Glutamatergic neuron (in vitro differentiated cells): ENCODE measurements around the gene MXRA8. TPM values are rescaled to one million over a fixed set of nuclear protein-coding genes. Genes with fewer than 3 reads are reported as not detected.
A peak's percentile ranks its signal among the peaks of the same experiment; 100 is the strongest.

Source experiments
- DNase-seq: peaks from one replicate; pipeline ENCODE4 v3.0.0; 2022
- H3K27ac Mint-ChIP-seq: one replicate; pipeline ENCODE4 v1.8.0; 2020; ENCODE audit warnings: mild to moderate bottlenecking, mixed read lengths, inconsistent platforms; ENCODE audit not compliant: unreplicated experiment
- H3K27me3 Mint-ChIP-seq: one replicate; pipeline ENCODE4 v1.8.0; 2020; ENCODE audit warnings: mild to moderate bottlenecking, moderate library complexity, mixed read lengths, inconsistent platforms; ENCODE audit not compliant: unreplicated experiment
- H3K36me3 Mint-ChIP-seq: one replicate; pipeline ENCODE4 v1.8.0; 2020; ENCODE audit warnings: mild to moderate bottlenecking, mixed read lengths, inconsistent platforms; ENCODE audit not compliant: unreplicated experiment
- H3K4me1 Mint-ChIP-seq: one replicate; pipeline ENCODE4 v1.8.0; 2020; ENCODE audit warnings: mild to moderate bottlenecking, low read depth, mixed read lengths, inconsistent platforms; ENCODE audit not compliant: unreplicated experiment
- H3K4me3 Mint-ChIP-seq: one replicate; pipeline ENCODE4 v1.8.0; 2020; ENCODE audit warnings: mild to moderate bottlenecking, mixed read lengths, inconsistent platforms; ENCODE audit not compliant: unreplicated experiment
- H3K9me3 Mint-ChIP-seq: one replicate; pipeline ENCODE4 v1.8.0; 2020; ENCODE audit warnings: mild to moderate bottlenecking, moderate library complexity, mixed read lengths, inconsistent platforms; ENCODE audit not compliant: unreplicated experiment
- CTCF ChIP-seq: fragments of 200-600 bp; sonication (generic); IDR thresholded peaks from one replicate; pipeline ENCODE4 v1.5.0; 2021; ENCODE audit not compliant: partially characterized antibody, unreplicated experiment
- total RNA-seq: library from RNA; stranded (reverse); fragmentation: NEBNext Ultra II Directional; extraction: Animal tissue kit (Norgen Biotek cat#: 25700); gene quantifications from one replicate; pipeline ENCODE4 v1.2.1, GENCODE V29; 2021; ENCODE audit not compliant: unreplicated experiment

The MXRA8 gene
- total RNA-seq, 1 donor from 2014 or later = 7.7 TPM

DNA sequence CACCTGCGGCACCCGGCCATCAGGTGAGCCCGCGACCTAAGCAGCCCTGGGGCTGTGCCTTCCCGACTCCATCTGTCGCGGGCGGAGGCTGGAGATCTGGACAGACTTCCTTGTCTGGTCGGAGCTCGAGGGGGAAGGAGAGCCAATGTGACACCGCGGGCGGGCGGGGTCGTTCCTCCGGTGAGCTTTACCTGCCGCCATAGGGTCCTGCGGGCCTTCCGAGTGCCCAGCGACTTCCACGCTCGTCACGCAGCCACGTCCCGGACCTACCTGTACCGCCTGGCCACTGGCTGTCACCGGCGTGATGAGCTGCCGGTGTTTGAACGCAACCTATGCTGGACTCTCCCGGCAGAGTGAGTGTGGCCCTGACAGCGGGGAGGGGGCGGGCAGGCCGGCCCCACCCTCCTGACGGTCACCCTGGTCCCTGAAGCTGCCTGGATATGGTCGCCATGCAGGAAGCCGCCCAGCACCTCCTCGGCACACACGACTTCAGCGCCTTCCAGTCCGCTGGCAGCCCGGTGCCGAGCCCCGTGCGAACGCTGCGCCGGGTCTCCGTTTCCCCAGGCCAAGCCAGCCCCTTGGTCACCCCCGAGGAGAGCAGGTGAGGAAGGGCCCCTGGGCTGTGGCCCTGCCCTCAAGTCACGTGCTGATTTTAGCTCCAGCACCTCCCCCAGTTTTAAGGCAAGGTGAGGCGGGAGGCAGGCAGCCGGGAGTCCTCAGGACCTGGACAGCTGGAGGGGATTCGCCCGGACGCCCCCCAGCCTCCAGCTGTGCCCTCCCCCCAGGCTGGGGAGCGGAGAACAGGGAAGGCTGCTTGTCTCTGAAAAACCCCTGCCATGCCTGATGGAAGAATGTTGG lies 48.9 kb downstream of the MXRA8 start:
- H3K27me3 Mint-ChIP-seq = peaks cover 22% of the 10 kb centered on the region
- no peak for DNase-seq
- no peak overlapping the region for H3K27ac Mint-ChIP-seq
- peaks cover 17% of the 10 kb centered on the region for H3K9me3 Mint-ChIP-seq
- H3K4me1 Mint-ChIP-seq = no peaks in the 10 kb centered on the region
- TF ChIP-seq CTCF = no peak
- no peaks in the 10 kb centered on the region for H3K36me3 Mint-ChIP-seq
- H3K4me3 Mint-ChIP-seq = peak overlapping the region; percentile 81

DNA sequence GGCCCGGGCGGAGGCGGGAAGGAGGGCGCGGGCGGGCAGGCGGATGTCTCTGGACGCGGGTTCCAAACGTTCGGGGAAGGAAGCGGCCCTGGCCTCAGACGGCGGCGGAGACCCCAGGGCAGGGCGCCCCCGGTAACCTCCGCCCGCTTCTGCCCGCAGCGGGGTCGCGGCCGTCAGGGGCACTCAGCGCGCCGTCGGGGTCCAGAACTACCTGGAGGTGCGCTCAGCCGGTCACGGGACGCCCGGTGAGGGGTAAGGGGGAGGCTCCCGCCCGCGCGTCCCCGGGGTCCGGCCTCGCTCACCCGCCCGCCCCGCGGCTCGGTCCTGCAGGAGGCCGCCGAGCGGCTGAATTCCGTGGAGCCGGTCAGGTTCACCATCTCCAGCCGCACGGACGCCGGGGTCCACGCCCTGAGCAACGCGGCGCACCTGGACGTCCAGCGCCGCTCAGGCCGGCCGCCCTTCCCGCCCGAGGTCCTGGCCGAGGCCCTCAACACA lies 49.6 kb downstream of the MXRA8 start:
- no peaks in the 10 kb centered on the region for H3K4me1 Mint-ChIP-seq
- H3K27ac Mint-ChIP-seq = no peak overlapping the region
- no peak for DNase-seq
- H3K4me3 Mint-ChIP-seq = peak overlapping the region; percentile 81
- H3K36me3 Mint-ChIP-seq = no peaks in the 10 kb centered on the region
- H3K27me3 Mint-ChIP-seq = peaks cover 26% of the 10 kb centered on the region
- TF ChIP-seq CTCF = no peak
- H3K9me3 Mint-ChIP-seq = peaks cover 17% of the 10 kb centered on the region

- TF ChIP-seq CTCF = no peak
- Mint-ChIP-seq H3K9me3 (peaks cover 13% of the 10 kb centered on the region), H3K27ac (peak within 1 kb of the TSS; percentile 99), H3K36me3 (no peaks in the 10 kb centered on the region), H3K4me1 (no peaks in the 10 kb centered on the region), H3K27me3 (peaks cover 25% of the 10 kb centered on the region), H3K4me3 (peak within 1 kb of the TSS; percentile 97)
- peak; percentile 89 for DNase-seq
These were observed 50.2 kb downstream of the MXRA8 start, which contains the start of the genes ACAP3 and PUSL1 for GRCh38 chr1:1307923-1308755. Gene ACAP3 (minus strand): TSS chr1:1307930. CDS start chr1:1307815, 115 bp downstream. Gene PUSL1 (plus strand): TSS chr1:1308597. CDS start chr1:1308644, 47 bp downstream.

- Mint-ChIP-seq H3K27ac (peak overlapping the region; percentile 99), H3K4me1 (no peaks in the 10 kb centered on the region), H3K36me3 (no peaks in the 10 kb centered on the region), H3K4me3 (peak overlapping the region; percentile 97), H3K27me3 (peaks cover 26% of the 10 kb centered on the region), H3K9me3 (peaks cover 13% of the 10 kb centered on the region)
- DNase-seq = peak; percentile 63
- no peak for TF ChIP-seq CTCF
These were observed 51.0 kb downstream of the MXRA8 start for GRCh38 chr1:1307261-1307922.
